T-cell (primary cell): ENCODE results near the gene RESF1. TPM values are rescaled to one million over a fixed set of nuclear protein-coding genes. Genes with fewer than 3 reads are reported as not detected.
A peak's percentile ranks its signal among the peaks of the same experiment; 100 is the strongest.

Source experiments
- ATAC-seq, 4 experiments: fragments of 200-7000 bp in 3 of 4; fragments of 150-1000 bp in 1 of 4; cut with Tn5 transposase; replicated peaks in 1 of 4; 1 replicate in 3 of 4; 2 replicates in 1 of 4; pipeline ENCODE4 v1.10.0; 2021; ENCODE audit warnings: moderate library complexity in 3 of 4, mild to moderate bottlenecking in 2 of 4, moderate number of reproducible peaks in 1 of 4
- CTCF ChIA-PET, 2 donors: fragments of 300-600 bp; sonication (Branson Sonifier 250); formaldehyde crosslinking; loops; one replicate each; lab custom pipeline; 2022; ENCODE audit warnings: antibody characterized with exemption in 2 of 2; lab: Charles Lee
- POLR2A ChIA-PET, 2 donors: fragments of 300-600 bp; sonication (Branson Sonifier 250); formaldehyde crosslinking; loops; one replicate each; lab custom pipeline; 2022; ENCODE audit warnings: antibody characterized with exemption in 2 of 2; lab: Charles Lee
- DNase-seq, 35 experiments: peaks; one replicate each; pipeline versions ENCODE4 v3.0.0 to v3.0.0-alpha.2; 2013 to 2023
- H3K27ac ChIP-seq: one replicate; pipeline ENCODE4 v1.5.1; 2013; ENCODE audit warnings: low read length
- H3K27me3 ChIP-seq, 2 experiments: replicated peaks in 1 of 2; 1 replicate in 1 of 2; 2 replicates in 1 of 2; pipeline versions ENCODE4 v1.6.1 to v1.7.0; 2013; ENCODE audit warnings: low read length in 1 of 2, mixed read lengths in 1 of 2; ENCODE audit not compliant: control insufficient read depth in 2 of 2, insufficient read depth in 2 of 2; ENCODE audit errors: extremely low read depth in 1 of 2
- H3K36me3 ChIP-seq, 2 donors: 1 replicate in 1 of 2; 2 replicates in 1 of 2; pipeline versions ENCODE4 v1.6.1 to v1.7.0; 2013; ENCODE audit warnings: low read length in 1 of 2; ENCODE audit not compliant: control insufficient read depth in 2 of 2, insufficient read depth in 1 of 2; ENCODE audit errors: extremely low read depth in 1 of 2
- H3K4me1 ChIP-seq, 2 experiments: 1 replicate in 1 of 2; 2 replicates in 1 of 2; pipeline versions ENCODE4 v1.6.1 to v1.7.0; 2013; ENCODE audit warnings: low read length in 2 of 2, mixed read lengths in 1 of 2; ENCODE audit not compliant: insufficient read depth in 2 of 2, control insufficient read depth in 1 of 2; ENCODE audit errors: extremely low read depth in 1 of 2
- H3K4me3 ChIP-seq, 2 donors: 1 replicate in 1 of 2; 2 replicates in 1 of 2; pipeline versions ENCODE4 v1.5.1 to v1.7.0; 2013; ENCODE audit warnings: mild to moderate bottlenecking in 2 of 2, low read length in 1 of 2, moderate library complexity in 1 of 2; ENCODE audit not compliant: control insufficient read depth in 1 of 2; ENCODE audit errors: extremely low read depth in 1 of 2
- H3K9me3 ChIP-seq: 2 replicates; pipeline ENCODE4 v1.7.0; 2013
- H3K27ac Mint-ChIP-seq, 2 donors: one replicate each; pipeline ENCODE4 v1.8.0; 2020 to 2021; ENCODE audit warnings: mild to moderate bottlenecking in 2 of 2, mixed read lengths in 2 of 2
- H3K27me3 Mint-ChIP-seq, 2 donors: one replicate each; pipeline ENCODE4 v1.8.0; 2021 to 2022; ENCODE audit warnings: mixed read lengths in 2 of 2
- H3K36me3 Mint-ChIP-seq: one replicate; pipeline ENCODE4 v1.8.0; 2021; ENCODE audit warnings: mixed read lengths
- H3K4me1 Mint-ChIP-seq, 3 donors: one replicate each; pipeline ENCODE4 v1.8.0; 2020 to 2022; ENCODE audit warnings: mixed read lengths in 3 of 3, mild to moderate bottlenecking in 1 of 3
- H3K4me3 Mint-ChIP-seq, 3 donors: one replicate each; pipeline ENCODE4 v1.8.0; 2020 to 2022; ENCODE audit warnings: mild to moderate bottlenecking in 3 of 3, mixed read lengths in 3 of 3, moderate library complexity in 3 of 3
- H3K9me3 Mint-ChIP-seq, 3 donors: one replicate each; pipeline ENCODE4 v1.8.0; 2020 to 2022; ENCODE audit warnings: mixed read lengths in 3 of 3
- WGBS: methylation state at CpG from one replicate; pipeline ENCODE4 v1.1.5; 2013; ENCODE audit warnings: missing lambda C conversion rate; ENCODE audit not compliant: insufficient coverage; 5-methylcytosine and 5-hydroxymethylcytosine counted together
- total RNA-seq, 35 experiments: library from RNA in 6 of 35; stranded (reverse) in 6 of 35; fragments of 120-200 nt in 1 of 35; gene quantifications; one replicate each; pipeline versions ENCODE4 v1.2.1 to v1.2.4 and lab custom pipeline; 2013 to 2026

The RESF1 gene
- total RNA-seq, 5 donors from 2014 or later (not counting 1 experiment from before 2014, with no cell fraction given): 196 to 351 (median 265) TPM

DNA sequence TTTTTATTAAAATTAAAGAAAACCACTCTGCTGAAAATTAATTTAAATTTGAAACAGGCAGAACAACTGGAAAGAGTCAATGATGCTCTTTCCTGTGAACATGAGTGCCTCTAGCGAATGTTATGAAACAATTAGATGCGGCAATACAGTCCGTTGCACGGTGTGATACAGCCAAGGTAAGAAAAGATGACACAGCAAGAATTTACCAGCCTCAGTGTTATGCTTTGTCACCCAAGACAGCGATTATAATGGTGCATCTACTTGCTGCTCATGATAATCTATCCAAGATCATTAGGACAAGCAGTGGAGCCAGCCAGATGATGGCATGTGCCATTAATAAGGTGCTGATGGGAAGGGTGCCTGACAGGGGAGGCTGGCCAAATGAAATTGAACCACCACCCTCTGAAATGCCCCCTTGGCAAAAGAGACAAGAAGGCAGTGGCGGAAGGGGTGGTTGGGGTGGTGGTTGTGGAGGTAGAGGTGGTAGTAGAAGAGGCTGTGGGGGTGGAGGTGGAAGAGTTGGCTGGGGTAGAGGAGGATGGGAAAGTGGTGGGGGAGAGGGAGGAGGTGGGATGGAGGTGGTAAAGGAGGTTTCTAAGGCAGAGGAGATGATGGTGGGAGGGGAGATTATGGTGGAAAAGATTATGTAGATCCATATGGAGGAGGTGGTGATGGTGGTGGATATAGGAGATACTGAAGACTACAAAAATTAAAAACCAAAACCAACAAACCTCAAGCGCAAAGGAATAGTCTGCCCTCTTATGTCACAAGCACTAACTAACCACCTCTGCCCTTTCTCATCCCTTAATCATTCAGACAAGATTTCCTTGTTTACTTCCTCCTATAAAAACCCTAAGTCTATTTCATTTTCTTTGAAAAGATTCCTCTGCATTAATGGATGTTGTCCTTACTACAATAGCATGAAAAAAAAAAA, 4.0 kb upstream of the RESF1 start:
- H3K9me3 Mint-ChIP-seq: peaks cover 0 to 11% (median 3%) of the 10 kb centered on the region in 3 donors
- peak overlapping the region; percentile 78 to 81 for H3K27ac Mint-ChIP-seq
- DNase-seq (no peak), ATAC-seq (no peak)
- peaks cover 12% of the 10 kb centered on the region for H3K36me3 Mint-ChIP-seq
- H3K9me3 ChIP-seq: no peaks in the 10 kb centered on the region
- CTCF ChIA-PET: interaction anchor here (0.7 kb wide), 3 partner anchors 29 to 125 kb away, joined by 4 to 7 read pairs (median 4); no protein-coding TSS in a partner anchor
- no peaks in the 10 kb centered on the region for H3K27me3 Mint-ChIP-seq
- H3K27me3 ChIP-seq: no peaks in the 10 kb centered on the region
- no peaks in the 10 kb centered on the region for H3K36me3 ChIP-seq
- 97% methylated on average over 7 of the region's 7 CpGs for WGBS
- H3K4me1 Mint-ChIP-seq: peaks cover 57 to 68% (median 59%) of the 10 kb centered on the region in 3 donors
- H3K4me3 ChIP-seq: no peak overlapping the region
- POLR2A ChIA-PET: interaction anchor here (0.7 to 0.9 kb wide), 3 partner anchors 41 to 121 kb away, joined by 3 to 16 read pairs (median 7); no protein-coding TSS in a partner anchor
- peak overlapping the region in 1 of 3 donors; percentile 36 for H3K4me3 Mint-ChIP-seq
- H3K4me1 ChIP-seq: peaks cover 3 to 42% of the 10 kb centered on the region in 2 experiments
- no peak overlapping the region for H3K27ac ChIP-seq

DNA sequence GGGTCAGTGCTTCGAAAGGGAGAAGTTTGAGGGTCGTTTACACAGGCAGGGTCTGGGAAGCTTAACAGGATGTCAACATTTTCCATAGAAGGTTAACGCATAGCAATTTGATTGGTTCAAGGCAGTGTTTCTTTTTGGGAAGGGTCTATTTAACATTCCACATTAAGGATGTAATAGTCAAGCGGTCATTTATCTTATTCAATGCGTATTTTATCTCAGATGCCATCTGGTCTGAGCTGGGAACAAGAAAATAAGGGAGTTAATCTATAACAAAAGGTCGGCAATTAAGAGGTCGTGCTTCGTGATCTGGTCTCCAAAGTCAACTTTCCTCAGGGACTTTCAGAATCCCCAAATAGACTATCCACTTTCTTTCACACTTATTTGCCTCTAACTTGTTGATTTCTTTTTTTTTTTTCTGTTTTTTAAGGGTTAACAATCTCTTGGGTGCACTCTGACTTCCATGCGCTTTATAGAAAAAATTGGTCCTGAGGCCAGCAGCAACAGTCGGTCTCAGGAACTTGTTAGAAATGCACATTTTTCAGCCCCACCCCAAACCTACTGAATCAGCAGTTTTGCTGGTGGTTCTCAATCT, 550 bp upstream of the RESF1 start:
- H3K27ac ChIP-seq: peak overlapping the region; percentile 73
- WGBS: no CpG with 5 or more reads among the region's 10 CpGs
- Mint-ChIP-seq H3K27ac (peak overlapping the region; percentile 93 to 98), H3K4me3 (peak overlapping the region; percentile 83 to 97 (median 88)), H3K27me3 (no peaks in the 10 kb centered on the region), H3K9me3 (peaks cover 0 to 4% (median 0%) of the 10 kb centered on the region in 3 donors), H3K36me3 (peaks cover 36% of the 10 kb centered on the region), H3K4me1 (peaks cover 62 to 72% (median 63%) of the 10 kb centered on the region in 3 donors)
- ChIA-PET CTCF (interaction anchor here (0.7 to 2.1 kb wide), 4 partner anchors 35 to 299 kb away, joined by 3 to 7 read pairs (median 4); partner anchors contain the start of gene ETFBKMT (in 1 of the 2)), POLR2A (interaction anchor here (0.6 to 1.0 kb wide), 4 partner anchors 35 to 66 kb away, joined by 3 to 7 read pairs (median 4); no protein-coding TSS in a partner anchor)
- H3K9me3 ChIP-seq: no peaks in the 10 kb centered on the region
- H3K36me3 ChIP-seq: peaks cover 2 to 25% of the 10 kb centered on the region in 2 donors
- no peak for DNase-seq
- H3K27me3 ChIP-seq: no peaks in the 10 kb centered on the region
- H3K4me1 ChIP-seq: peaks cover 23 to 57% of the 10 kb centered on the region in 2 experiments
- no peak for ATAC-seq
- peak overlapping the region; percentile 74 to 97 for H3K4me3 ChIP-seq

DNA sequence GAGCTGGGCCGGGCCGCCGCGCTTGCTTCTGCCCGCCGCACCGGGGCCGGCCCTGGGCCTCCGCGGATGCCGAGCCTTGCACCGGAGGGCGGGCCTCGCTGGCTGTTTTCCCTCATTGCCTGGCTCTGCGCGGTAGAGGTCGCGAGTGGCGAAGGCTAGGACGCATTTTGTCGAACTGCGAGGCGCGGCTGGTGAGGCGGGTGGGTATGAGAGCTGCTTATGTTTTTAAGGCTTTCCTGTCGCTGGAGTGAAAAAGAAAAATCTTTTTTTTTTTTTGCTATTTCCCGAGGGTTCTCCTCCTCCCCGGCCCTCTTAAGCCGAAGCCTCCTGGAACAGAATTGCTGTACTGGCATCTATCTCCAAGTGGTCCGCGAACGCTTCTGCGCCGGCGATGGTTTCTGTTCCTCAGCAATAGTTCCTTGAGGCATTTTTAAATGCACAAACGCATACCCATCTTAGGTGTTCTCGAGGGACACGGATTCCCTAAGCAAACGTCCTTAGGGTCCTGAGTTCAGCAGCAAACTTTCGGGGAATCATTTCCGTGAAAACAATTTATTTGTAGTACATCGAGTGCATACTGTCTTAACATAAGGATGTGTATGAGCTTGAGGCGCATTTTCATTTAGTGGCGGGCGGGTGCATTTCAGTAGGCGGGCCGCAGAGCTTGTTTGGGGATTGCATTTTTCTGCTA, 631 bp downstream of the RESF1 start:
- Mint-ChIP-seq H3K27me3 (no peaks in the 10 kb centered on the region), H3K36me3 (peaks cover 48% of the 10 kb centered on the region), H3K4me1 (peaks cover 65 to 75% (median 66%) of the 10 kb centered on the region in 3 donors), H3K4me3 (peak overlapping the region; percentile 86 to 97 (median 93)), H3K27ac (peak overlapping the region; percentile 95 to 99), H3K9me3 (peaks cover 0 to 11% (median 4%) of the 10 kb centered on the region in 3 donors)
- Histone ChIP-seq H3K4me1 (peaks cover 25 to 57% of the 10 kb centered on the region in 2 experiments), H3K36me3 (peaks cover 2 to 37% of the 10 kb centered on the region in 2 donors), H3K27ac (peak overlapping the region; percentile 70), H3K4me3 (peak overlapping the region; percentile 74 to 97), H3K9me3 (no peaks in the 10 kb centered on the region), H3K27me3 (no peaks in the 10 kb centered on the region)
- DNase-seq (peak; percentile 22 to 81 (median 70)), ATAC-seq (peak; percentile 65 to 70 (median 67))
- ChIA-PET POLR2A (interaction anchor here (0.6 to 1.6 kb wide), 7 partner anchors 28 to 231 kb away, joined by 3 to 8 read pairs (median 4); partner anchors contain the start of gene AMN1 (in 1 of the 2)), CTCF (interaction anchor here (0.6 to 2.1 kb wide), 11 partner anchors 27 to 307 kb away, joined by 3 to 7 read pairs (median 5); partner anchors contain the start of gene ETFBKMT (in 1 of the 2))
- WGBS: 0% methylated on average over 42 of the region's 47 CpGs

DNA sequence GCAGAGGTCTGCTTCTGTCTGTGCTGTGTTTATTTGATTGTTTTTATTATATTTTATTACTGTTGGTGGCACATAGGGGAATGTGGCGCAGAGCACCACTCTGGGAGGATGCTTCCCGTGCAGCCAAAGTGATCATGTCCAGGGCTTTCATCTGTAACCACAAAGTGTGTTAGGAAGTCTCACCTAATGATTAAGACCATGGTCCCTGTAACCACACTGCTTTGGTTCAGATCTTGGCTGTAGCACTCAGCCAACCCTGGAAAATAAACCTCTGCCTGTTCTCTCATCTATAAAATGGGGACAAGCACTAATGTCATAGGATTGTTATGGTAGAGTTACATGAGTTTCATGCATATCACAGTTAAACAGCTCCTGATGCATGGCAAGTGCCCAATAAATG, 1.9 kb downstream of the RESF1 start:
- Histone ChIP-seq H3K4me3 (peak overlapping the region; percentile 74 to 97), H3K27ac (peak overlapping the region; percentile 70), H3K36me3 (peaks cover 2 to 44% of the 10 kb centered on the region in 2 donors), H3K4me1 (peaks cover 25 to 58% of the 10 kb centered on the region in 2 experiments), H3K9me3 (no peaks in the 10 kb centered on the region), H3K27me3 (no peaks in the 10 kb centered on the region)
- WGBS: 0% methylated on average over 2 of the region's 2 CpGs
- peak overlapping the region; percentile 86 to 97 (median 93) for H3K4me3 Mint-ChIP-seq
- peaks cover 0 to 11% (median 4%) of the 10 kb centered on the region in 3 donors for H3K9me3 Mint-ChIP-seq
- peaks cover 60% of the 10 kb centered on the region for H3K36me3 Mint-ChIP-seq
- ATAC-seq (no peak), DNase-seq (peak in 1 of 35 experiments; percentile 22)
- POLR2A ChIA-PET: interaction anchor here (0.5 to 0.6 kb wide), 3 partner anchors 19 to 130 kb away, joined by 3 to 4 read pairs (median 4); no protein-coding TSS in a partner anchor
- peak overlapping the region; percentile 95 to 99 for H3K27ac Mint-ChIP-seq
- no peaks in the 10 kb centered on the region for H3K27me3 Mint-ChIP-seq
- H3K4me1 Mint-ChIP-seq: peaks cover 67 to 76% (median 68%) of the 10 kb centered on the region in 3 donors
- CTCF ChIA-PET: interaction anchor here in 1 of 2 donors (0.6 to 1.8 kb wide), 4 partner anchors 26 to 308 kb away, joined by 4 to 7 read pairs (median 5); partner anchors contain the start of gene ETFBKMT

GRCh38 chr12:31962076-31962475, 2.9 kb downstream of the RESF1 start:
- H3K36me3 Mint-ChIP-seq: peaks cover 69% of the 10 kb centered on the region

More at GRCh38 chr12:31962076-31962475, 2.9 kb downstream of the RESF1 start:
- H3K9me3 ChIP-seq: no peaks in the 10 kb centered on the region
- ATAC-seq (no peak), DNase-seq (peak in 2 of 35 experiments; percentile 11 to 31)
- POLR2A ChIA-PET: interaction anchor here in 1 of 2 donors (0.6 kb wide), 1 partner anchor 384 kb away, joined by 5 read pairs; no protein-coding TSS in a partner anchor
- Mint-ChIP-seq H3K9me3 (peaks cover 0 to 7% (median 4%) of the 10 kb centered on the region in 3 donors), H3K4me3 (peak overlapping the region; percentile 86 to 97 (median 93)), H3K27me3 (no peaks in the 10 kb centered on the region), H3K4me1 (peaks cover 71 to 78% (median 78%) of the 10 kb centered on the region in 3 donors), H3K27ac (peak overlapping the region; percentile 95 to 99)
- peaks cover 28 to 60% of the 10 kb centered on the region in 2 experiments for H3K4me1 ChIP-seq
- CTCF ChIA-PET: interaction anchor here in 1 of 2 donors (0.7 kb wide), 1 partner anchor 273 kb away, joined by 4 read pairs; no protein-coding TSS in a partner anchor
- H3K27me3 ChIP-seq: no peaks in the 10 kb centered on the region
- H3K36me3 ChIP-seq: peaks cover 5 to 48% of the 10 kb centered on the region in 2 donors
- H3K27ac ChIP-seq: peak overlapping the region; percentile 70
- H3K4me3 ChIP-seq: peak overlapping the region; percentile 74 to 97
- WGBS: no CpG with 5 or more reads among the region's 4 CpGs
